Measurements from ENCODE around the gene TNS1. TPM values are rescaled to one million over a fixed set of nuclear protein-coding genes. Genes with fewer than 3 reads are reported as not detected.

The TNS1 gene
- total RNA-seq, 2 donors from 2014 or later, result 20.6 to 164 TPM

- Histone ChIP-seq H3K27me3 (no peaks in the 10 kb centered on the region), H3K4me3 (no peak overlapping the region), H3K9me3 (no peaks in the 10 kb centered on the region), H3K27ac (no peak overlapping the region), H3K36me3 (no peaks in the 10 kb centered on the region), H3K9ac (ENCODE audit: low read depth in 2 of 2, low read length in 2 of 2) (no peak overlapping the region), H3K4me1 (no peaks in the 10 kb centered on the region)
- TF ChIP-seq CTCF (IDR thresholded peaks at IDR 0.05), result no peak
- intact Hi-C loops (cut with DNase I), result loop anchor here (10.0 kb wide), 1 partner anchor 245 kb away; no protein-coding TSS in a partner anchor
- DNase-seq, result peak; percentile 13
These were observed 26.9 kb upstream of the TNS1 start for GRCh38 chr2:218029366-218030360.

GRCh38 chr2:218028562-218029348 is 26.0 kb upstream of the TNS1 start:
- Histone ChIP-seq H3K27ac (no peak overlapping the region), H3K36me3 (no peaks in the 10 kb centered on the region), H3K9ac (ENCODE audit: low read depth in 2 of 2, low read length in 2 of 2) (no peak overlapping the region), H3K27me3 (no peaks in the 10 kb centered on the region), H3K4me3 (no peak overlapping the region), H3K9me3 (no peaks in the 10 kb centered on the region), H3K4me1 (no peaks in the 10 kb centered on the region)
- intact Hi-C loops (cut with DNase I), result no loop called here
- no peak for DNase-seq
- TF ChIP-seq CTCF (IDR thresholded peaks at IDR 0.05), result no peak

- intact Hi-C loops (cut with DNase I), result no loop called here
- H3K27me3 ChIP-seq, result no peaks in the 10 kb centered on the region
- no peaks in the 10 kb centered on the region for H3K36me3 ChIP-seq
- no peak overlapping the region for H3K27ac ChIP-seq
- H3K9me3 ChIP-seq, result no peaks in the 10 kb centered on the region
- no peak overlapping the region for H3K9ac ChIP-seq (ENCODE audit: low read depth in 2 of 2, low read length in 2 of 2)
- H3K4me3 ChIP-seq, result no peak overlapping the region
- TF ChIP-seq CTCF (IDR thresholded peaks at IDR 0.05), result no peak
- no peak for DNase-seq
- no peaks in the 10 kb centered on the region for H3K4me1 ChIP-seq
These were observed 25.3 kb upstream of the TNS1 start for GRCh38 chr2:218028189-218028495.

- no peaks in the 10 kb centered on the region for H3K9me3 ChIP-seq
- no peaks in the 10 kb centered on the region for H3K4me1 ChIP-seq
- H3K27me3 ChIP-seq, result no peaks in the 10 kb centered on the region
- TF ChIP-seq CTCF (IDR thresholded peaks at IDR 0.05), result no peak
- H3K4me3 ChIP-seq, result no peak overlapping the region
- H3K9ac ChIP-seq (ENCODE audit: low read depth in 2 of 2, low read length in 2 of 2), result no peak overlapping the region
- intact Hi-C loops (cut with DNase I), result no loop called here
- no peak overlapping the region for H3K27ac ChIP-seq
- no peaks in the 10 kb centered on the region for H3K36me3 ChIP-seq
- no peak for DNase-seq
These were observed 24.8 kb upstream of the TNS1 start for GRCh38 chr2:218027426-218028188.

Measured in colonic mucosa (tissue), 4 donors.